ENCODE data around the gene TMEM176A.

Gene TMEM176A

DNA sequence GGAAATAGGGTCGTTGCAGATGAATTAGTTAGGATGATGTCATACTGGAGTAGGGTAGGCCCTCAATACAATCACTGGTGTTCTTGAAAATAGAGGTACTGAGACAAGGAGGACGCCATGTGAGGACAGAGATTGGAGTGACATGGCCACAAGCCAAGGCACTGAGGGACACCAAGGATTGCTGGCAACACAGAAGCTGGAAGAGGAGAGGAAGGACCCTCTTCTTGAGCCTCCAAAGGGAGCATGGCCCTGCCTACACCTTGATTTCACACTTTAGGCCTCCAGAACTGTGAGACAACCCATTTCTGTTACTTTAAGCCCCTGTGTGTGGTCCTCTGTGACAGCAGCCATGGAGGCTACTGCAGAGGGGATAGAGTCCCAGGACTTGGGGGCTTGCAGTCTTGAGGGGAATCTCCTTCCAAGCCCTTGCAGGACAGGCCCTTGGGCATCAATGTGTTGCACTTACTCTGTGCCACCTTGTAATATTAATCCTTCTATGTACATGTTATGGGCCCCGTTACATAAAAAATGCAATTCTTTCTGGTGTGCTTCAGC, 48.1 kb downstream of the TMEM176A start:
- Histone ChIP-seq H3K27ac (no peak overlapping the region), H3K27me3 (ENCODE audit: insufficient read depth, low read depth, severe bottlenecking) (no peaks in the 10 kb centered on the region), H3K36me3 (no peaks in the 10 kb centered on the region), H3K9me3 (ENCODE audit: severe bottlenecking) (no peaks in the 10 kb centered on the region), H3K4me3 (ENCODE audit: low read depth, low read length) (no peak overlapping the region)
- DNase-seq: no peak
- no peak for TF ChIP-seq CTCF (IDR thresholded peaks at IDR 0.05; ENCODE audit: low read depth, low read length)

- H3K27ac ChIP-seq: no peak overlapping the region
- H3K4me3 ChIP-seq (ENCODE audit: low read depth, low read length): no peak overlapping the region
- H3K9me3 ChIP-seq (ENCODE audit: severe bottlenecking): no peaks in the 10 kb centered on the region
- H3K27me3 ChIP-seq (ENCODE audit: insufficient read depth, low read depth, severe bottlenecking): no peaks in the 10 kb centered on the region
- no peak for DNase-seq
- TF ChIP-seq CTCF (IDR thresholded peaks at IDR 0.05; ENCODE audit: low read depth, low read length): no peak
- H3K36me3 ChIP-seq: no peaks in the 10 kb centered on the region
Measured at GRCh38 chr7:150849204-150849775, 48.7 kb downstream of the TMEM176A start.

DNA sequence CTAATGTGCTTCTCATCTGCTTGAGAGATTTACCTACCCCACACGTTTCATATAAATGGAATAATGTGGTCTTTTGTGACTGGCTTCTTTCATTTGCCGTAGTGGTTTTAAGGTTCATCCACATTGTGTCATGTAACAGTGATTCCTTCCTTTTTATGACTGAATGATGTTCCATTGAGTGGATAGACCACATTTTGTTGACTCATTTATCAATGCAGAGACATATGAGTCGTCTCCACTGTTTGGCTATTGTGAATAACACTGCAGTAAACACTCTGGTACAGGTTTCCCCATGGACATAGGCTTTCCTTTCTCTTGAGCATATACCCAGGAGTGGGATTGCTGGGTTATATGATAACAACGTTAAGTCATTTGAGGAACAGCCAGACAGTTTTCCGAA, 49.7 kb downstream of the TMEM176A start:
- Histone ChIP-seq H3K9me3 (ENCODE audit: severe bottlenecking) (no peaks in the 10 kb centered on the region), H3K36me3 (no peaks in the 10 kb centered on the region), H3K4me3 (ENCODE audit: low read depth, low read length) (no peak overlapping the region), H3K27me3 (ENCODE audit: insufficient read depth, low read depth, severe bottlenecking) (no peaks in the 10 kb centered on the region), H3K27ac (no peak overlapping the region)
- no peak for DNase-seq
- no peak for TF ChIP-seq CTCF (IDR thresholded peaks at IDR 0.05; ENCODE audit: low read depth, low read length)

DNA sequence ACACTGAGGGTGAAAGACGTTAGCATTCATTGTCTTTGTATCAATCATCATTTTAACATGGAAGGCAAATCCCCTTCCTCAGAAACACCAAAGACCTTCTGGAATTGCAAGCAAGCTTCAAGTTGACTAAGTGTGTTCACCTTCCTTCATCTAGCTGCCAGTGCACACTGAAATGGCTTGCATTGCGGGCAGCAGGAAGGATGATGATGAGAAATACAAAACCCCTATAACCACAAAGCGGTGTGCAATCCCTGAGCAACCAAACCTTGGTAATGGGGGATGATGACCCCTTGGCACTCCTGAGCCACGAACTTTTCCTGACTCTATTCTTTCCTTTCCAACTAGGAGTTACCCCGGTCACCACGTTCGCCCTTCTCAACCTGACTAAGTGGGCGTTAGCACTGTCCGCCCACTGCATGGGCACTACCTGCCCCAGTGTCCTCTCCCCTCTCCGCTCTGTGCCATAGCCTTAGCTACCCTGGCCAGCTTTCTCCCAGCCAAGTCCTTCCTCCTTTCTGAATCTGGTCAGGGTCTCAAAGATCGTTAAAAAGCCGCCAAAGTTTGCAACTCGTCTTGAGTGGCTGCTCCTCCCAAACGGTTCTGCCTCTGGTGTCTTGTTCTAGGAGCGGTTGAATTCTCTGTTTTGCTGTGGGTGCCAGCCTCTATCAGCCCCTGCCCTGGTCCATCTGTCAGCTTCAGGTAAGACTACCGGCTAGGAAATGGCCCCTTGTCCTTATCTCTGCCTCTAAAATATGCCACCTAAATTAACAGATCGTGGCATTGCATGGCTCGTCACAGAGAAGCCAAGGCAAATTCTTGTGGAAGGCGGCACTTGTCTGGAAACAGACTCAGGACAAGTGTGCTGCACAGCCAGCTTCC, 51.2 kb downstream of the TMEM176A start:
- Histone ChIP-seq H3K27ac (no peak overlapping the region), H3K27me3 (ENCODE audit: insufficient read depth, low read depth, severe bottlenecking) (no peaks in the 10 kb centered on the region), H3K4me3 (ENCODE audit: low read depth, low read length) (no peak overlapping the region), H3K36me3 (no peaks in the 10 kb centered on the region), H3K9me3 (ENCODE audit: severe bottlenecking) (no peaks in the 10 kb centered on the region)
- DNase-seq: no peak
- TF ChIP-seq CTCF (IDR thresholded peaks at IDR 0.05; ENCODE audit: low read depth, low read length): no peak

- DNase-seq: peak; percentile 29
Measured at GRCh38 chr7:150852371-150852905, 51.9 kb downstream of the TMEM176A start, which contains the start of gene AOC1. Gene AOC1 (plus strand): TSS chr7:150852517. CDS start chr7:150856471, 3,954 bp downstream.

More at GRCh38 chr7:150852371-150852905, 51.9 kb downstream of the TMEM176A start, which contains the start of gene AOC1:
- no peaks in the 10 kb centered on the region for H3K36me3 ChIP-seq
- H3K4me3 ChIP-seq (ENCODE audit: low read depth, low read length): no peak within 1 kb of the TSS
- no peak for TF ChIP-seq CTCF (IDR thresholded peaks at IDR 0.05; ENCODE audit: low read depth, low read length)
- H3K27me3 ChIP-seq (ENCODE audit: insufficient read depth, low read depth, severe bottlenecking): no peaks in the 10 kb centered on the region
- H3K9me3 ChIP-seq (ENCODE audit: severe bottlenecking): no peaks in the 10 kb centered on the region
- H3K27ac ChIP-seq: no peak within 1 kb of the TSS
